Neutrophil (primary cell): ENCODE data around the gene SERP1.

Source experiments
- H3K27ac ChIP-seq: fragments of 200-600 bp; sonication (generic); 2 replicates; pipeline ENCODE4 v1.5.1; 2016; ENCODE audit warnings: mild to moderate bottlenecking, moderate library complexity
- H3K27me3 ChIP-seq: fragments of 200-600 bp; sonication (generic); 2 replicates; pipeline ENCODE4 v1.6.0; 2016; ENCODE audit warnings: mild to moderate bottlenecking
- H3K36me3 ChIP-seq: fragments of 200-600 bp; sonication (generic); 2 replicates; pipeline ENCODE4 v1.5.1; 2017
- H3K4me1 ChIP-seq, 2 experiments: fragments of 200-600 bp in 1 of 2; sonication (generic) in 1 of 2; 1 replicate in 1 of 2; 2 replicates in 1 of 2; pipeline versions ENCODE4 v1.5.1 to v1.6.1; 2013 to 2016; ENCODE audit warnings: low read depth in 1 of 2, low read length in 1 of 2, mild to moderate bottlenecking in 1 of 2, moderate library complexity in 1 of 2; ENCODE audit not compliant: control insufficient read depth in 1 of 2, insufficient read depth in 1 of 2
- H3K4me3 ChIP-seq, 2 experiments: fragments of 200-600 bp in 1 of 2; sonication (generic) in 1 of 2; 1 replicate in 1 of 2; 2 replicates in 1 of 2; pipeline ENCODE4 v1.5.1; 2013 to 2016; ENCODE audit warnings: low read depth in 1 of 2, low read length in 1 of 2, mild to moderate bottlenecking in 1 of 2, moderate library complexity in 1 of 2
- H3K9me3 ChIP-seq: fragments of 200-600 bp; sonication (generic); 2 replicates; pipeline ENCODE4 v1.5.1; 2016
- TF ChIP-seq, protein P1 (sequence below): fragments of 200-600 bp; sonication (generic); IDR thresholded peaks from 2 replicates; pipeline ENCODE4 v1.5.1; 2016; ENCODE audit warnings: antibody characterized with exemption

Gene SERP1

DNA sequence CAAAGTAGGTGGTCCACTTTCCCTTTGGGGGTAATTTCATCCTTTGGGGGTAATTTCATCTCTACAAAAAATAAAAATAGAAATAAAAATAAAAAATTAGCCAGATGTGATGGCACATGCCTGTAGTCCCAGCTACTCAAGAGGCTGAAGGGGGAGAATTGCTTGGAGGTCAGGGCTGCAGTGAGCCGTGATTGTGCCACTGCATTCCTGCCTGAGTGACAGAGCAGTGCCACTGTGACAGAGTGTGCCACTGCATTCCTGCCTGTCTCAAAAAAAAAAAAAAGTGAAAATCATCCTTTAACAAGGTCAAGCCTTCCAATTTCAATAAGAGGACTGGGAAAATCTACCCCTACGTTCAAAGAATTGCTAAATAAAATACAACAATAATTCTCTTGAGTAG, 22.8 kb downstream of the SERP1 start:
- Histone ChIP-seq H3K27me3 (no peaks in the 10 kb centered on the region), H3K36me3 (no peaks in the 10 kb centered on the region), H3K4me1 (no peaks in the 10 kb centered on the region), H3K4me3 (no peak overlapping the region), H3K27ac (no peak overlapping the region), H3K9me3 (no peaks in the 10 kb centered on the region)
- TF ChIP-seq, protein P1, sequence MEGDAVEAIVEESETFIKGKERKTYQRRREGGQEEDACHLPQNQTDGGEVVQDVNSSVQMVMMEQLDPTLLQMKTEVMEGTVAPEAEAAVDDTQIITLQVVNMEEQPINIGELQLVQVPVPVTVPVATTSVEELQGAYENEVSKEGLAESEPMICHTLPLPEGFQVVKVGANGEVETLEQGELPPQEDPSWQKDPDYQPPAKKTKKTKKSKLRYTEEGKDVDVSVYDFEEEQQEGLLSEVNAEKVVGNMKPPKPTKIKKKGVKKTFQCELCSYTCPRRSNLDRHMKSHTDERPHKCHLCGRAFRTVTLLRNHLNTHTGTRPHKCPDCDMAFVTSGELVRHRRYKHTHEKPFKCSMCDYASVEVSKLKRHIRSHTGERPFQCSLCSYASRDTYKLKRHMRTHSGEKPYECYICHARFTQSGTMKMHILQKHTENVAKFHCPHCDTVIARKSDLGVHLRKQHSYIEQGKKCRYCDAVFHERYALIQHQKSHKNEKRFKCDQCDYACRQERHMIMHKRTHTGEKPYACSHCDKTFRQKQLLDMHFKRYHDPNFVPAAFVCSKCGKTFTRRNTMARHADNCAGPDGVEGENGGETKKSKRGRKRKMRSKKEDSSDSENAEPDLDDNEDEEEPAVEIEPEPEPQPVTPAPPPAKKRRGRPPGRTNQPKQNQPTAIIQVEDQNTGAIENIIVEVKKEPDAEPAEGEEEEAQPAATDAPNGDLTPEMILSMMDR, result no peak

GRCh38 chr3:150521463-150521862, 24.8 kb downstream of the SERP1 start:
- TF ChIP-seq, protein P1, result no peak
- no peaks in the 10 kb centered on the region for H3K4me1 ChIP-seq
- H3K27ac ChIP-seq, result no peak overlapping the region
- no peaks in the 10 kb centered on the region for H3K36me3 ChIP-seq
- no peaks in the 10 kb centered on the region for H3K27me3 ChIP-seq
- no peaks in the 10 kb centered on the region for H3K9me3 ChIP-seq
- no peak overlapping the region for H3K4me3 ChIP-seq

DNA sequence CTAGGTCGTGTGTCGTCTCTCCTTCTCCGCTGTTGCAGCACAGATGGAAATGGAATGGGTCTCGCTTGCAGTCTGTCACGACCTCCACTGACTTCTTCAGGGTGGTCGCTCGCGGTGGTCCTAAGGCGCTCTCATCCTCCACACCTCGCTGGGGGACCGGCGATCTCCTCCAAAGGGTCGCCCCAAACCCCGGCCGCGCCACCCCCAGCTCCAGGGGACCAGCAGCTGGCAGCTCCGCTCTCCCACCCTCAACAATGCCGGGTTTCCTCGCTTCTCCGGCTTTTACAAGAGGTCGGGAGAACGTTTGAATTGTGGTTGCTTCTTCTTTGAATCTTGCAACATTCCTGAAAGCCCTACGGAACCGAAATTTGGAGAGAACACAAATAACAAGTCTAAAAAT, 25.9 kb downstream of the SERP1 start:
- Histone ChIP-seq H3K4me3 (no peak overlapping the region), H3K27ac (no peak overlapping the region), H3K9me3 (no peaks in the 10 kb centered on the region), H3K36me3 (no peaks in the 10 kb centered on the region), H3K4me1 (no peaks in the 10 kb centered on the region), H3K27me3 (no peaks in the 10 kb centered on the region)
- TF ChIP-seq, protein P1, result no peak

GRCh38 chr3:150519026-150519425, 27.3 kb downstream of the SERP1 start:
- no peaks in the 10 kb centered on the region for H3K4me1 ChIP-seq
- TF ChIP-seq, protein P1, result no peak
- H3K4me3 ChIP-seq, result no peak overlapping the region
- no peak overlapping the region for H3K27ac ChIP-seq
- H3K9me3 ChIP-seq, result no peaks in the 10 kb centered on the region
- no peaks in the 10 kb centered on the region for H3K36me3 ChIP-seq
- no peaks in the 10 kb centered on the region for H3K27me3 ChIP-seq

DNA sequence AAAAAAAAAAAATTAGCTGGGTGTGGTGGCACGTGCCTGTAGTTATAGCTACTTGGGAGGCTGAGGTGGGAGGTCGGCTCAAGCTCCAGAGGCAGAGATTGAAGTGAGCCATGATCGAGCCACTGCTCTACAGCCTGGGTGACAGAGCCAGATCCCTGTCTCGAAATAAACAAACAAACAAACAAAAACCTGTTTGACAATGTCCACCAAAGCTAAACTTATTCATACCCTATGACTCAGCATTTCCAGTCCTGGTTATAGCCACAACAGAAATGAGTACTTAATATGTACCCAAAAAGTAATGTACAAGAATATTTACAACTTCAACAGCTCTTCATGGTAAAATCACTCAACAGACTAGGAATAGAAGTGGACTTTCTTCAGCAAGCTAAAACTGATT, 31.1 kb downstream of the SERP1 start:
- Histone ChIP-seq H3K27me3 (no peaks in the 10 kb centered on the region), H3K9me3 (no peaks in the 10 kb centered on the region), H3K27ac (no peak overlapping the region), H3K4me1 (no peaks in the 10 kb centered on the region), H3K36me3 (no peaks in the 10 kb centered on the region), H3K4me3 (no peak overlapping the region)
- TF ChIP-seq, protein P1, result no peak
